K562 (cell line): ENCODE measurements around the gene ATP9B. TPM values are rescaled to one million over a fixed set of nuclear protein-coding genes. Genes with fewer than 3 reads are reported as not detected.

Source experiments
- ATAC-seq: fragments of 200-7000 bp; cut with Tn5 transposase; 3 replicates; pipeline ENCODE4 v1.9.1; 2020; ENCODE audit warnings: moderate library complexity
- BruUV-seq: library from RNA; stranded (reverse); fragments of 400-500 nt; replicated peaks from 2 replicates; lab custom pipeline; 2021; lab: Mats Ljungman, UMichigan
- CTCF ChIA-PET: fragments of 300-600 bp; formaldehyde crosslinking; extraction: SDS; loops from one replicate; lab custom pipeline; 2021; ENCODE audit warnings: low intra/inter-chr PET ratio; lab: Yijun Ruan, JAX
- POLR2A ChIA-PET: fragments of 300-600, 350-650 bp; sonication (Branson Sonifier 250); formaldehyde crosslinking; extraction: SDS; loops from one replicate; lab custom pipeline; 2021; ENCODE audit warnings: antibody characterized with exemption, inconsistent platforms; lab: Yijun Ruan, JAX
- DNase-seq, 4 experiments: peaks; one replicate each; pipeline versions ENCODE4 v3.0.0 to v3.0.0-alpha.2; 2011 to 2018; ENCODE audit warnings: low spot score in 3 of 4, mixed read lengths in 3 of 4; ENCODE audit errors: extremely low read depth in 1 of 4
- FAIRE-seq: peaks from 2 replicates; lab custom pipeline; 2011; peaks lifted over from hg19 to GRCh38; lab: Jason Lieb, UNC
- H2AFZ ChIP-seq: 2 replicates; pipeline ENCODE4 v1.6.0; 2011; ENCODE audit warnings: low read depth, low read length, control low read depth, inconsistent platforms
- H3K27ac ChIP-seq: fragments of 200-600 bp; 3 replicates; pipeline ENCODE4 v1.8.0; 2011; ENCODE audit warnings: low read depth, mild to moderate bottlenecking, control low read depth, inconsistent platforms, low read length, moderate library complexity, mixed read lengths; ENCODE audit errors: extremely low read depth
- H3K27me3 ChIP-seq, 2 experiments: fragments of 300-600 bp in 1 of 2; 2 replicates in 1 of 2; 3 replicates in 1 of 2; pipeline versions ENCODE4 v1.6.0 to v1.8.0; 2011; ENCODE audit warnings: inconsistent platforms in 2 of 2, low read length in 2 of 2, mild to moderate bottlenecking in 1 of 2, mixed read lengths in 1 of 2, moderate library complexity in 1 of 2; ENCODE audit not compliant: control insufficient read depth in 2 of 2, insufficient read depth in 2 of 2
- H3K36me3 ChIP-seq: fragments of 300-600 bp; 3 replicates; pipeline ENCODE4 v1.8.0; 2011; ENCODE audit warnings: mild to moderate bottlenecking, low read length, inconsistent platforms; ENCODE audit not compliant: control insufficient read depth, insufficient read depth
- H3K4me1 ChIP-seq, 2 experiments: fragments of 200-600 bp in 1 of 2; replicated peaks in 1 of 2; 2 replicates in 1 of 2; 3 replicates in 1 of 2; pipeline versions ENCODE4 v1.5.1 to v1.8.0; 2011; ENCODE audit warnings: inconsistent platforms in 2 of 2, low read length in 2 of 2, mild to moderate bottlenecking in 1 of 2, mixed read lengths in 1 of 2, moderate library complexity in 1 of 2; ENCODE audit not compliant: control insufficient read depth in 2 of 2, insufficient read depth in 2 of 2
- H3K4me2 ChIP-seq: 2 replicates; pipeline ENCODE4 v1.6.1; 2011; ENCODE audit warnings: low read length, control low read depth, inconsistent platforms, mixed read lengths; ENCODE audit not compliant: insufficient read depth
- H3K4me3 ChIP-seq: fragments of 200-600 bp; sonication (generic), shearing (Covaris generic); 2 replicates; pipeline ENCODE4 v1.5.1; 2016; ENCODE audit warnings: control low read depth, inconsistent platforms
- H3K79me2 ChIP-seq: fragments of 200-600 bp; 3 replicates; pipeline ENCODE4 v1.8.0; 2011; ENCODE audit warnings: low read length, inconsistent platforms; ENCODE audit not compliant: control insufficient read depth, insufficient read depth
- H3K9ac ChIP-seq, 2 experiments: 2 replicates each; pipeline versions ENCODE4 v1.6.0 to v1.6.1; 2011; ENCODE audit warnings: low read depth in 2 of 2, low read length in 2 of 2, control low read depth in 1 of 2, inconsistent platforms in 1 of 2, mild to moderate bottlenecking in 1 of 2, mixed read lengths in 1 of 2; ENCODE audit not compliant: insufficient read depth in 1 of 2
- H3K9me1 ChIP-seq: one replicate; pipeline ENCODE4 v1.6.0; 2011; ENCODE audit warnings: inconsistent platforms, mild to moderate bottlenecking, low read length, moderate library complexity; ENCODE audit not compliant: control insufficient read depth, insufficient read depth
- H3K9me3 ChIP-seq: replicated peaks from 2 replicates; pipeline ENCODE4 v1.5.1; 2011; ENCODE audit warnings: low read depth, low read length, inconsistent platforms; ENCODE audit not compliant: control insufficient read depth, insufficient read depth
- H4K20me1 ChIP-seq: replicated peaks from 2 replicates; pipeline ENCODE4 v1.6.1; 2011; ENCODE audit warnings: low read length, inconsistent platforms, mixed read lengths; ENCODE audit not compliant: control insufficient read depth, insufficient read depth
- GABPA ChIP-seq: fragments of 200-800 bp; sonication (Bioruptor generic); conservative IDR thresholded peaks from 2 replicates; pipeline ENCODE4 v1.6.1; 2016; ENCODE audit warnings: low read depth, missing genetic modification characterization, missing compliant biosample characterization
- GABPB2 ChIP-seq: fragments of 250-450 bp; sonication (Bioruptor Pico); conservative IDR thresholded peaks from 2 replicates; pipeline ENCODE4 v1.5.1; 2021; ENCODE audit warnings: mild to moderate bottlenecking
- GATA2 ChIP-seq: sonication (generic); formaldehyde crosslinking; IDR thresholded peaks from 2 replicates; pipeline ENCODE4 v1.4.0; 2020; ENCODE audit warnings: mild to moderate bottlenecking, missing genetic modification reagents
- MCM2 ChIP-seq: fragments of 450-650 bp; IDR thresholded peaks from 2 replicates; pipeline ENCODE4 v1.6.1; 2017; ENCODE audit warnings: low read depth, mild to moderate bottlenecking
- MED1 ChIP-seq: sonication (generic); formaldehyde crosslinking; IDR thresholded peaks from 2 replicates; pipeline ENCODE4 v1.8.1; 2023; ENCODE audit warnings: missing genetic modification reagents, borderline replicate concordance
- POLR2B ChIP-seq: fragments of 450-650 bp; IDR thresholded peaks from 2 replicates; pipeline ENCODE4 v1.6.1; 2018; ENCODE audit warnings: low read depth; ENCODE audit not compliant: partially characterized antibody
- RAD51 ChIP-seq: fragments of 450-650 bp; IDR thresholded peaks from 2 replicates; pipeline ENCODE4 v1.7.1; 2016; ENCODE audit warnings: low read depth, mild to moderate bottlenecking, borderline replicate concordance
- SREBF2 ChIP-seq: sonication (generic); formaldehyde crosslinking; IDR thresholded peaks from 2 replicates; pipeline ENCODE4 v1.4.0; 2020; ENCODE audit warnings: mild to moderate bottlenecking, missing genetic modification reagents
- TAF7 ChIP-seq: fragments of 450-650 bp; IDR thresholded peaks from 2 replicates; pipeline ENCODE4 v1.6.1; 2016; ENCODE audit warnings: missing genetic modification characterization, missing compliant biosample characterization
- TBP ChIP-seq: optimal IDR thresholded peaks from 2 replicates; pipeline ENCODE3; 2011; ENCODE audit warnings: low read depth, low read length, improper control_type of control experiment
- TCF3 ChIP-seq: sonication (generic); formaldehyde crosslinking; IDR thresholded peaks from 2 replicates; pipeline ENCODE4 v1.4.0; 2020; ENCODE audit warnings: mild to moderate bottlenecking, missing genetic modification reagents
- TEAD1 ChIP-seq, 2 experiments: fragments of 450-650 bp in 1 of 2; sonication (generic) in 1 of 2; formaldehyde crosslinking; IDR thresholded peaks; 2 replicates each; pipeline versions ENCODE4 v1.4.0 to v1.8.0; 2020 to 2022; ENCODE audit warnings: mild to moderate bottlenecking in 2 of 2, missing genetic modification reagents in 1 of 2
- YBX1 ChIP-seq: fragments of 450-650 bp; IDR thresholded peaks from 2 replicates; pipeline ENCODE4 v1.7.1; 2016; ENCODE audit warnings: mild to moderate bottlenecking
- ZNF12 ChIP-seq: sonication (generic); formaldehyde crosslinking; IDR thresholded peaks from 2 replicates; pipeline ENCODE4 v1.4.0; 2020; ENCODE audit warnings: mild to moderate bottlenecking, missing genetic modification reagents
- ZNF263 ChIP-seq: sonication (generic); formaldehyde crosslinking; IDR thresholded peaks from 2 replicates; pipeline ENCODE4 v1.8.0; 2022; ENCODE audit warnings: mild to moderate bottlenecking, missing genetic modification reagents, borderline replicate concordance
- WGBS: fragments of 100-300 bp; shearing (Covaris generic); methylation state at CpG from one replicate; pipeline ENCODE4 v1.1.6; 2016; ENCODE audit warnings: low coverage, mixed read lengths; ENCODE audit not compliant: insufficient coverage; ENCODE audit errors: missing lambda C conversion rate; 5-methylcytosine and 5-hydroxymethylcytosine counted together
- in situ Hi-C: fragments of 300-500 bp; cut with MboI; formaldehyde crosslinking; loops from 4 replicates; pipeline ENCODE4 v1.15.0; 2018; ENCODE audit warnings: inconsistent platforms, mixed read lengths
- intact Hi-C: fragments of 100-400 bp; cut with micrococcal nuclease; formaldehyde crosslinking; loops from 2 replicates; pipeline ENCODE4 v1.14.2; 2022
- polyA plus RNA-seq, 8 experiments: library from polyadenylated mRNA; depleted of rRNA in 4 of 8; stranded (reverse) in 5 of 8; unstranded in 3 of 8; fragments of >200 nt; fragmentation: Nextera tagmentation in 2 of 8; fragmentation: Illumina TruSeq in 1 of 8; extraction: Ambion mirVana in 2 of 8; extraction: Trizol in 1 of 8; gene quantifications; 2 replicates each; pipeline versions ENCODE4 v1.2.1 to v1.2.3, GENCODE V29; 2011 to 2014; ENCODE audit warnings: inconsistent platforms in 1 of 8, missing spikeins in 1 of 8
- total RNA-seq, 7 experiments: library from RNA; depleted of rRNA in 6 of 7; stranded (reverse); fragments of >200 nt in 6 of 7; fragmentation: Illumina TruSeq in 2 of 7; extraction: Trizol in 2 of 7; gene quantifications; 2 replicates each; pipeline versions ENCODE4 v1.2.1 to v1.2.3, GENCODE V29; 2011 to 2021; ENCODE audit warnings: low replicate concordance in 1 of 7
- TF ChIP-seq, protein P1 (sequence below), 2 experiments: fragments of 150-350 bp in 1 of 2; IDR thresholded peaks; 2 replicates each; pipeline ENCODE4 v1.6.1; 2012 to 2016; ENCODE audit warnings: low read depth in 2 of 2, low read length in 2 of 2, mild to moderate bottlenecking in 1 of 2, moderate library complexity in 1 of 2
- TF ChIP-seq, protein P2 (sequence below): fragments of 200-400 bp; formaldehyde crosslinking; IDR thresholded peaks from 2 replicates; pipeline ENCODE4 v1.6.1; 2017; ENCODE audit warnings: mild to moderate bottlenecking, low read depth, low read length, moderate library complexity

Gene ATP9B
- total and polyA plus RNA-seq, 9 of the 15 experiments (the other 6 are each of a cell fraction or from before 2014, with no cell fraction given), result 0.66 to 13.2 (median 7.9) TPM

DNA sequence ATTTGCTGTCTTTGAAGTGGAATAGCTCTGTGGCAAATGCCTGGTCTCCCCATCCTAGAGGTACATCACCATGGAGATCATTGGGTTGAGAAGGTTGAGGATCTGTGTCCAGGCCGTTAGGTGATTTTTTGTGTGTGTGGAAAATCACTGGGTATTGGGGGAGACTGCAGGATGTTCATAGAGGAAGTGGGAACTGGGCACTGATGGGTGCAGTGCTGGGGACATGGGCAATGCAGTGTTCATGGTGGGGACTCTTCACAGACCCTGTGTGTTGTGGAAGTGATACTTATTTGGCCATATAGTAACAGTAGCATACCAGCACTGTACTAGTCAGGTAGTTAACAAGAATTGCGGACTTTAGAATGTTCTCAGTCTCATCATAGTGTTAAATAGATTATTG lies 34.9 kb downstream of the ATP9B start:
- in situ Hi-C loops, result no loop called here
- BruUV-seq, result no TSS peak
- Histone ChIP-seq H3K9me3 (no peaks in the 10 kb centered on the region), H4K20me1 (peaks cover 5% of the 10 kb centered on the region; the same call in 1 of the 2 replicates)
- TF ChIP-seq GATA2 (no peak), MCM2 (no peak), TAF7 (tag) (no peak), ZNF263 (CRISPR knock-in tag) (no peak), MED1 (CRISPR knock-in tag) (no peak), TCF3 (CRISPR knock-in tag) (no peak), TBP (no peak), GABPA (no peak), YBX1 (no peak), GABPB2 (CRISPR knock-in tag) (no peak), RAD51 (no peak), TEAD1 (CRISPR knock-in tag; IDR thresholded peaks at IDR 0.05) (no peak), SREBF2 (CRISPR knock-in tag) (no peak), POLR2B (no peak), ZNF12 (CRISPR knock-in tag) (no peak)
- TF ChIP-seq, protein P1, sequence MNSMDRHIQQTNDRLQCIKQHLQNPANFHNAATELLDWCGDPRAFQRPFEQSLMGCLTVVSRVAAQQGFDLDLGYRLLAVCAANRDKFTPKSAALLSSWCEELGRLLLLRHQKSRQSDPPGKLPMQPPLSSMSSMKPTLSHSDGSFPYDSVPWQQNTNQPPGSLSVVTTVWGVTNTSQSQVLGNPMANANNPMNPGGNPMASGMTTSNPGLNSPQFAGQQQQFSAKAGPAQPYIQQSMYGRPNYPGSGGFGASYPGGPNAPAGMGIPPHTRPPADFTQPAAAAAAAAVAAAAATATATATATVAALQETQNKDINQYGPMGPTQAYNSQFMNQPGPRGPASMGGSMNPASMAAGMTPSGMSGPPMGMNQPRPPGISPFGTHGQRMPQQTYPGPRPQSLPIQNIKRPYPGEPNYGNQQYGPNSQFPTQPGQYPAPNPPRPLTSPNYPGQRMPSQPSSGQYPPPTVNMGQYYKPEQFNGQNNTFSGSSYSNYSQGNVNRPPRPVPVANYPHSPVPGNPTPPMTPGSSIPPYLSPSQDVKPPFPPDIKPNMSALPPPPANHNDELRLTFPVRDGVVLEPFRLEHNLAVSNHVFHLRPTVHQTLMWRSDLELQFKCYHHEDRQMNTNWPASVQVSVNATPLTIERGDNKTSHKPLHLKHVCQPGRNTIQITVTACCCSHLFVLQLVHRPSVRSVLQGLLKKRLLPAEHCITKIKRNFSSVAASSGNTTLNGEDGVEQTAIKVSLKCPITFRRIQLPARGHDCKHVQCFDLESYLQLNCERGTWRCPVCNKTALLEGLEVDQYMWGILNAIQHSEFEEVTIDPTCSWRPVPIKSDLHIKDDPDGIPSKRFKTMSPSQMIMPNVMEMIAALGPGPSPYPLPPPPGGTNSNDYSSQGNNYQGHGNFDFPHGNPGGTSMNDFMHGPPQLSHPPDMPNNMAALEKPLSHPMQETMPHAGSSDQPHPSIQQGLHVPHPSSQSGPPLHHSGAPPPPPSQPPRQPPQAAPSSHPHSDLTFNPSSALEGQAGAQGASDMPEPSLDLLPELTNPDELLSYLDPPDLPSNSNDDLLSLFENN (IDR thresholded peaks at IDR 0.05; ENCODE audit: low read depth in 2 of 2, low read length in 2 of 2), result no peak
- TF ChIP-seq, protein P2, sequence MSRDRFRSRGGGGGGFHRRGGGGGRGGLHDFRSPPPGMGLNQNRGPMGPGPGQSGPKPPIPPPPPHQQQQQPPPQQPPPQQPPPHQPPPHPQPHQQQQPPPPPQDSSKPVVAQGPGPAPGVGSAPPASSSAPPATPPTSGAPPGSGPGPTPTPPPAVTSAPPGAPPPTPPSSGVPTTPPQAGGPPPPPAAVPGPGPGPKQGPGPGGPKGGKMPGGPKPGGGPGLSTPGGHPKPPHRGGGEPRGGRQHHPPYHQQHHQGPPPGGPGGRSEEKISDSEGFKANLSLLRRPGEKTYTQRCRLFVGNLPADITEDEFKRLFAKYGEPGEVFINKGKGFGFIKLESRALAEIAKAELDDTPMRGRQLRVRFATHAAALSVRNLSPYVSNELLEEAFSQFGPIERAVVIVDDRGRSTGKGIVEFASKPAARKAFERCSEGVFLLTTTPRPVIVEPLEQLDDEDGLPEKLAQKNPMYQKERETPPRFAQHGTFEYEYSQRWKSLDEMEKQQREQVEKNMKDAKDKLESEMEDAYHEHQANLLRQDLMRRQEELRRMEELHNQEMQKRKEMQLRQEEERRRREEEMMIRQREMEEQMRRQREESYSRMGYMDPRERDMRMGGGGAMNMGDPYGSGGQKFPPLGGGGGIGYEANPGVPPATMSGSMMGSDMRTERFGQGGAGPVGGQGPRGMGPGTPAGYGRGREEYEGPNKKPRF, result no peak
- TF ChIP-seq, all 486 proteins: peak for 0
- Histone ChIP-seq H3K79me2 (peaks cover 4% of the 10 kb centered on the region), H3K36me3 (no peaks in the 10 kb centered on the region), H3K4me3 (no peak overlapping the region), H3K27ac (no peak overlapping the region), H3K27me3 (no peaks in the 10 kb centered on the region), H3K4me1 (no peaks in the 10 kb centered on the region; a peak in 3 of 5 replicates), H3K9me1 (no peaks in the 10 kb centered on the region), H2AFZ (no peak overlapping the region), H3K4me2 (no peak overlapping the region), H3K9ac (no peak overlapping the region)
- POLR2A ChIA-PET, result interaction anchor here (0.6 kb wide), 2 partner anchors 14 to 835 kb away, joined by 3 read pairs; no protein-coding TSS in a partner anchor
- FAIRE-seq (no peak), ATAC-seq (no peak), DNase-seq (no peak)
- CTCF ChIA-PET, result no interaction called here
- WGBS, result 69% methylated on average over 2 of the region's 2 CpGs
- intact Hi-C loops, result no loop called here
